HG03025 (cell line): Measurements from ENCODE around the gene OGG1.
"Not testable (repeated sequence)": the region's sequence is repeated elsewhere in the genome, so short reads cannot be mapped to it uniquely, and the experiment has no call there.

ENCODE experiments used
- ATAC-seq: cut with Tn5 transposase; IDR thresholded peaks from one replicate; pipeline ENCODE4 v1.9.1; 2021; ENCODE audit warnings: mild to moderate bottlenecking, moderate library complexity; ENCODE audit not compliant: unreplicated experiment, low FRiP score

Gene OGG1

DNA sequence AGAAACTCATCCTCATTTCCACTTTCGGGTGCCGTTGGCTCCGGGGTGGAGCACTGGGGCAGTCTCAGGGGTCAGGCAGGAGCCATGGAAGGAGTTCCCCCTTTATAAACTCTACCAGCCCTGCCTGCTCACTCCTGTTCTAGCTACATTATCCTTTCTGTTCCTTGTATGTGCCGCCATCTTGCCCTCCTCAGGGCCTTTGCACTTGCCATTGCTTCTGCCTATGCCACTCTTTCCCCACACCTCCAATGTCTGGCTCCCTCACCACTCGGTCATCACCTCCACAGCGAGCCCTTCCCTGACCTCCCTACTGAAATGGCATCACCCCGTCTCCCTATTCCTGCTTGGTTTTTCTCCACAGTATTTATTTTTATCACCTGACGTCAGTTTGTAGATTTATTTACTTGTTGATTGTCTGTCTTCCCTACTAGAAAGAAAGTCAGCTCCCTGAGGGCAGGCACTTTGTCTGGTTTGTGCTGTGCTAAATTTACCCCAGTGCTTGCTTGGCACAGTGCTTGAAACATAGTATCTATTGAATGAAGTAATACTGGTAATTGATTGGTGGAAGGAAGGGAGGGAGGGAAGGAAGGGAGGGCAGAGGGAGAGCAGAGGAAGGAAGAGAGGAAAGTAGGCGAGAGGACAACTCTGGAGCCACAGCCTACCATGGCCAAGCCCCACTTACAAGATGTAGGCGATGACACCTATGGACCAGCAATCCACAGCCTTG, 11.2 kb downstream of the OGG1 start:
- no peak for ATAC-seq

- no peak for ATAC-seq
These were observed 12.2 kb downstream of the OGG1 start for GRCh38 chr3:9761919-9762318.

DNA sequence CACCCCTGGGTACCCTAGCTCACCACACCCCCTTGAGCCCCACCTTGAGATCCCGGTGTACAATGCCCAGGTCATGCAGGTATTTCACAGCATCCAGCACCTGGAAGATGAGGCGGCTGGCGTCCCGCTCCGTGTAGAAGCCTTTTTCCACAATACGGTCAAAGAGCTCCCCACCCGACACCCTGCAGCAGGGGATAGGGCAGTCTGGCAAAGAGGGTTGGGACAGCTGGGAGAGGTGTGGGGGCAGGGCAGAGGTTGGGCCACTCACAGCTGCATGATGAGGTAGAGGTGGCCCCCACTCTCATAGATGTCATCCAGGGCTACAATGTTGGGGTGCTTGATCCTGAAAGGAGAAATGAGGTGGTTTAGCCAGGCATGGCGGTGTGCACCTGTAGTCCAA, 13.1 kb downstream of the OGG1 start:
- no peak for ATAC-seq

DNA sequence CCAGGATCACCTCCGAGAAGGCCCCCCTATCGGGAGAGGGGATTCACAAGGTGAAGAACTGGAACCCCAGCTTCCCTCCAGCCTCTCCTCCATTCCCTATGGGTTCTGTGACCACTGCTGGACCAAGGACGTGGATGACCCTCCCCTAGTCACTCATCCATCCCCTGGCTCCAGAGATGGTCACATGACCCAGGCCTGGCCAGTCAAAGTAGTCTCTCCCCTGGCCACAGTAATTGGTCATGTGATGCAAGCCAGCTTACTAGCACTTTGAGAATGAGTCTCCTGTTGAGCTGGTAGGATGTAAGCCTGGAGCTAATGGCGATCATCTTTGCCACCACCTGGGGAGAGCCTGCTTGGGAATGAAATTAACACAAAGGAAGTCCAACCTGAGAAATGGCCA, 16.1 kb downstream of the OGG1 start:
- no peak for ATAC-seq

DNA sequence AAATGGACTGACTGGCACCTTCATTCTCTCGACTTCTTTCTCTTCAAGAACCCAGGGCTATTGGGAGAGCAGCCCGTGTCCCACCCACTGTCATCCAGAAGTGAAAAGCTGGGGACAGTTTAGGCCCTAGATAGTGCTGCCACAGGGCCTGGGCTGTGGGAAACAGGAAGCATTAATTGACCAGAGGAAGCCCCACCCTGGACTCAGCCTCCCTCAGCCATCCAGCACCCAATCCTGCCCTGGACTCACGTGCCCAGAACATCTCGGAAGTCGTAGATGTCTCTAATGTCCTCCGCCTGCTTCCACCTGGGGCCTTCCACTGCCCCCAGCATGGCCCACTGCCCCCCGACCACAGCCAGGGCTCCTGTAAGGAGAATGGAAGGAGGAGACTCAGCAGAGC, 17.7 kb downstream of the OGG1 start:
- no peak for ATAC-seq

- ATAC-seq, result no peak
These were observed 18.5 kb downstream of the OGG1 start for GRCh38 chr3:9768141-9768775.

- ATAC-seq, result no peak
These were observed 19.3 kb downstream of the OGG1 start for GRCh38 chr3:9769012-9769411.

DNA sequence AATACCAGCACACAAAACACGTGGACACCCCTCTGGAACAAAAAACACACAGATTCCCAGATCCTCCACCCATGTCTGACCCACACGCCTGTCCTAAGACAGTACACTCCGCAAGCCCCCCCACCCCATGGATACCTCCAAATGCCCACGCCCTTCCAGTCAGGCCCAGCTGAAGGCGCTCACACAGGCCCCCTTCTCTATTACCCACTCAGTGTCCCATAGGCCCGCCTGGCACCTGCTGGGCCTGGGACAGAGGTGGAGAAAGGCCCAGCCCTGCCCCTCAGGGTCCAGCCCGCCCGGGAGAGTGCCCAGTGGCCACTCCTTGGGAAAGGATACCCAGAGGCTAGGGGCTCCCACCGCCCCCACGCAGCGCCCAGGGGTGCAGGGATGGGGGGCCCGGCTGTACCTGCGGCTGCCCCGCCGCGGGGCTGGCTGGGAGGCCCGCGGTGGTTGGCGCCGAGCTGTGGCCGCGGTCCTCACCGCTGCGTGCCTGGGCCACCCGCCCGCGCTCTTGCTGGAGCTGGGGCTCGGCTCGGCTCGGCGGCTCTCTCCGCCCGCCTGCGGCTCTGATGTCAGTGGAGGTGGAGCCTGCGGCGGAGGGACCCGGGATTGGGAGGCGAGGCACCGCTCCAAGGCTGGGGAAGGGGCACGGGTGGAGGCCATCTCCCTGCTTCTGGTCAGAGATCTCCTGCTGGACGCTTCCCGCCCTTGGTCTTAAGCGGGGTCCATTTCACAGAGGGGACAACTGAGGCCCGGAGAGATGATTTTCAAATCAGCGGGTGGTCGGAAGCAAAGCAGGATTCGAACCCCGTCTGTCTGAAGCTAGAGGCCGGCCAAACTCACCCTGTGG, 19.9 kb downstream of the OGG1 start, which contains the start of gene CAMK1:
TSS of gene CAMK1 (minus strand) at position 522 of the 850 bp plus-strand sequence. CDS start 2,198 bp downstream, outside the sequence.
- ATAC-seq, result no peak

GRCh38 chr3:9770276-9770812, 20.6 kb downstream of the OGG1 start:
- no peak for ATAC-seq

DNA sequence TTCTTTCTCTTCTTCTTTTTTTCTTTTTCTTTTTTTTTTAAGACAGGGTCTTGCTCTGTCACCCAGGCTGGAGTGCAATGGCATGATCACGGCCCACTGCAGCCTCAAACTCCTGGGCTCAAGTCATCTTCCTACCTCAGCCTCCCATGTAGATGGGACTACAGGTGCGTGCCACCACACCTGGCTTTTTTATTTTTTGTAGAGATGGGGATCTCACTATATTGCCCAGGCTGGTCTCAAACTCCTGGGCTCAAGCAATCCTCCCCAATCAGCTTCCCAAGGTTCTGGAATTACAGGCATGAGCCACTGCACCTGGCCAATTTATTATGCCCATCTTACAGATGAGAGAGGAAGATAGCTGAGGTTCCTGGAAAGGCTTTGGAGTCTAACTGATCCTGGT, 21.3 kb downstream of the OGG1 start:
- not testable (repeated sequence) for ATAC-seq

DNA sequence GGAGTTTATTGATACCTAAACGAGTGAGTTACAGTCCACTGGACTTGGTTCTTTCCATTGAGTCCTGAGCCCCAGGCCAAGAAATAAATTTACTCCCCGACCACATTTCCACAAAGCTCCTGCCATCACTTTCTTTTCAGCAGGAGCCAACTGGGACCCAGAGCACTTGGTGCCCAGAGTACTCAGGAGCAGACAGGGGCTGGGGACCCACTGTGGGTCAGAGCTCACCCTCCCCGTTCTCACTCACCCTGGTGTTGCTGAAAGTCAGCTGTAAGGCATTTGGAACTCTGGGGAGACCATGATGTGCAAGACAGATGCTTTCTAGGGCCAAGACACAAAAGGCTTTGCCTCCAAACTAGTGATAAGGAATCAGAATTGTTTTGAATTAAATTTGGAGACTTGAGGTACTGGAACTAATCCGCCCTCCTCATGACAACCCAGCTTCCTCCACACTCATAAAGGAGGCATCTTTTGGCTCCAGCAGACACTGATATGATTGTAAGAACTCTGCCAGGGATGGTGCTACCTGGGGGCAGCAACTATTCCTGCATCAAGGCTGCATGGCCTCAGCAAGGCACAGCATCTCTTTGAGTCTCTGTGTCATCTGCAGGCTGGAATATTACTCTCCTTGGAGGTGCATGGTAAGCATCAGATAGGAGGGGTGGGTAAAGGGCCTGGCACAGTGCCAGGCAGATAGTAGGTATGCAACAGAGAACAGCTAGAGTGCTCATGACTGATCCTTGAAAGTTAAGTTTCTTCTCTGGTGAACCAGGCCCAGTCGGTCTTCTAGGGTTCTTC, 27.3 kb downstream of the OGG1 start:
- no peak for ATAC-seq

- no peak for ATAC-seq
These were observed 27.9 kb downstream of the OGG1 start for GRCh38 chr3:9777694-9778021.

- no peak for ATAC-seq
These were observed 28.7 kb downstream of the OGG1 start for GRCh38 chr3:9778143-9779074.

GRCh38 chr3:9779075-9779593, 29.4 kb downstream of the OGG1 start:
- no peak for ATAC-seq

DNA sequence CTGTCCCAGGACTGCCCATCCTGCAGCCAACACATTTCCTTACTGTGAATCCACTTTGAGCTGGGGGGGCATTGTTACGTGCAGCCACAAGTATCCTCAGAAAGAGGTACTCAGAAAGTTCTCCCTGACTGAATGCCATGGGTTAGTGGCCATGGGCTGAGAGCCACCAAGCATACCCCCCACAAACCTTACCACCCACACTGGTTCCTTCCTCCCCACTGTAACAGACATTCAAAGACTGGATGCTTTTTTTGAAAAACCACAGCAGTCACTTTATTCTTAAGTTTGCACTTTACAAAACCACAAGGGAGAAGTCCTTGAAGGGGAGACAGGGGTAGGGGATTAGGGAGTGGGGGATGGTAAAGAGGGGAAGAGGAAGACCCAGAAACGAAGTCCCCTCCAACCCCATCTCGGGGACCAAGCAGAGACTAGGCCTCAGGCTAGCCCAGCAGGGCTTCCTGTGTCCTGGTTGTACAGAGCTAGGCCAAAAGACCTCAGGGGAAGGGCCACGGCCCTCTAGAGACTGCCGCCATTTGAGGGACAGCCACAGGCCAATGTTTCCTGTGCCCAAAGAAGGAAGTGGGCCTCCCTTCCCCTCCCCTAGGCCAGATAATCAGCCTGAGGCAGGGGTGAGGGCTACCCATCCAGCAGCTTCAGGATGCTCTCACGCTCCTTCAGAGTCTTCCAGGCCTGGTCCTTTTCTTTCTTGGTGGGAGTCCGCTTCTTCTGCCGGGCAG, 30.1 kb downstream of the OGG1 start:
- ATAC-seq, result no peak

DNA sequence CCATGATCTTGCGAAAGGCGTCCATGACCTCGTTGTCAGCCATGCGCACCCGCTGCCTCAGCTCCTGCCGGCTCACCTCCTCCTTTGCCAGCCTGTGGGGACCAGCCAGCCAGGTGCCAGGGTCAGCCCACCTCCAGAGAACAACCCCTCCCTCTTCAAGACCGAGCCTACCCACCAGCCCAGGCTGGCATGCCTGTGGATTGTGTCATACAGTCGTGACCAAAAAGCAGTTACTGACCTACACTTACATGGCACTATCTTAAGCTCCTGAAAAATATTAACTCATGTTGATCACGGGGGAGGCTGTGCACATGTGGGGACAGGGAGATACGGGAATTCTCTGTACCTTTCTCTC, 30.7 kb downstream of the OGG1 start:
- ATAC-seq, result no peak

GRCh38 chr3:9780910-9781309, 31.2 kb downstream of the OGG1 start:
- ATAC-seq, result no peak

DNA sequence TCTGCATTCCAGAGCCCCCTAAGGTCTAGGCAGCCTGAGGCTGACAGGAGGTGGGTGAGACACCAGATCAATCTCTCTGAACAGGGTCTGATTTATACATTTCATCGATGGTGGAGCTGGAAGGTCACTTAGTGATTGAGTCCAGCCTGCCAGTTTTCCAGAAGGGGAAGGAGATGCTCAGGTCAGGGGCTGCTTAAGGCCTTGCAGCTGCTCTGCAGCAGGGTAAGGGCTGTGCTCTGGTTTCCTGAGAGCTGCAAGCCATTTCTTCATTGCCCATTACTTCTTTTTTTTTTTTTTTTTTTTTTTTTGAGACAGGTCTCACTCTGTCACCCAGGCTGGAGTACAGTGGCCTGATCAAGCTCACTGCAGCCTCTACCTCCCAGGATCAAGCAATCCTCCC, 31.8 kb downstream of the OGG1 start:
- no peak for ATAC-seq
